Stimulated activated CD4-positive, alpha-beta T cell treated with anti-CD3 and anti-CD28 coated beads, Interleukin-4, amount 100 ng/mL, for 1 hour (primary cell): ENCODE data around the gene OR10H3.
A peak's percentile ranks its signal among the peaks of the same experiment; 100 is the strongest.
"Not testable (repeated sequence)": the region's sequence is repeated elsewhere in the genome, so short reads cannot be mapped to it uniquely, and the experiment has no call there.

Experiments
- DNase-seq: peaks from one replicate; pipeline ENCODE4 v3.0.0-alpha.2; 2020

OR10H3 gene

GRCh38 chr19:15737722-15738121 lies at the start of gene OR10H3:
TSS of gene OR10H3 (plus strand) at chr19:15737985. CDS start at chr19:15741393, 3,408 bp downstream.
- DNase-seq: no peak

- no peak for DNase-seq
Measured at GRCh38 chr19:15696654-15697194, 41.1 kb upstream of the OR10H3 start.

- DNase-seq: no peak
Measured at GRCh38 chr19:15701757-15702533, 35.8 kb upstream of the OR10H3 start.

- peak; percentile 15 for DNase-seq
Measured at GRCh38 chr19:15702534-15702930, 35.3 kb upstream of the OR10H3 start.

- DNase-seq: no peak
Measured at GRCh38 chr19:15714638-15715037, 23.1 kb upstream of the OR10H3 start.

GRCh38 chr19:15715642-15716041 lies 22.1 kb upstream of the OR10H3 start:
- no peak for DNase-seq

- DNase-seq: no peak
Measured at GRCh38 chr19:15717809-15718208, 20.0 kb upstream of the OR10H3 start.

GRCh38 chr19:15721268-15721667 lies 16.5 kb upstream of the OR10H3 start:
- DNase-seq: no peak

- no peak for DNase-seq
Measured at GRCh38 chr19:15722956-15723355, 14.8 kb upstream of the OR10H3 start.

- DNase-seq: no peak
Measured at GRCh38 chr19:15727724-15728123, 10.1 kb upstream of the OR10H3 start, which contains the start of gene OR10H2. TSS of gene OR10H2 (plus strand) at chr19:15728024. CDS start at chr19:15728044, 20 bp downstream.

GRCh38 chr19:15730538-15730937 lies 7.2 kb upstream of the OR10H3 start:
- DNase-seq: no peak

GRCh38 chr19:15732388-15732787 lies 5.4 kb upstream of the OR10H3 start:
- DNase-seq: no peak

GRCh38 chr19:15733895-15734294 lies 3.9 kb upstream of the OR10H3 start:
- DNase-seq: no peak

- DNase-seq: no peak
Measured at GRCh38 chr19:15740785-15741184, 3.0 kb downstream of the OR10H3 start.

GRCh38 chr19:15748239-15748638 lies 10.5 kb downstream of the OR10H3 start:
- no peak for DNase-seq

GRCh38 chr19:15758379-15758778 lies 20.6 kb downstream of the OR10H3 start:
- DNase-seq: no peak

- no peak for DNase-seq
Measured at GRCh38 chr19:15759962-15760565, 22.3 kb downstream of the OR10H3 start.

GRCh38 chr19:15769586-15769985 lies 31.8 kb downstream of the OR10H3 start:
- no peak for DNase-seq

GRCh38 chr19:15774159-15774558 lies 36.4 kb downstream of the OR10H3 start:
- not testable (repeated sequence) for DNase-seq

- no peak for DNase-seq
Measured at GRCh38 chr19:15775249-15775648, 37.5 kb downstream of the OR10H3 start.

GRCh38 chr19:15776264-15776663 lies 38.5 kb downstream of the OR10H3 start:
- DNase-seq: no peak

GRCh38 chr19:15776991-15777970 lies 39.5 kb downstream of the OR10H3 start:
- no peak for DNase-seq
